ENCODE measurements around the gene AUP1.

The AUP1 gene

GRCh38 chr2:74553892-74554819, 24.6 kb upstream of the AUP1 start, which contains the start of the genes DOK1 and LOXL3:
Gene DOK1, plus strand, starts transcription at chr2:74554720. Its CDS starts 35 bp downstream, at chr2:74554755.
Gene LOXL3, minus strand, starts transcription at chr2:74553942. Its CDS starts 1,308 bp downstream, at chr2:74552634.
- peak; percentile 60 for DNase-seq (ENCODE audit: low spot score)
- no peak for TF ChIP-seq CTCF (conservative IDR thresholded peaks at IDR 0.05; ENCODE audit: low read depth)
- H3K27ac ChIP-seq = peak within 1 kb of the TSS; percentile 58
- POLR2A ChIA-PET (ENCODE audit: low non-redundant PET) = no interaction called here
- CTCF ChIA-PET = interaction anchor here (0.6 to 0.7 kb wide), 2 partner anchors 9 to 20 kb away, joined by 3 to 4 read pairs; no protein-coding TSS in a partner anchor

GRCh38 chr2:74552914-74553811, 23.7 kb upstream of the AUP1 start:
- CTCF ChIA-PET = interaction anchor here (0.6 to 0.7 kb wide), 2 partner anchors 8 to 1509 kb away, joined by 3 read pairs; no protein-coding TSS in a partner anchor
- DNase-seq (ENCODE audit: low spot score) = no peak
- TF ChIP-seq CTCF (conservative IDR thresholded peaks at IDR 0.05; ENCODE audit: low read depth) = no peak
- peak overlapping the region; percentile 58 for H3K27ac ChIP-seq
- POLR2A ChIA-PET (ENCODE audit: low non-redundant PET) = no interaction called here

- no peak for DNase-seq (ENCODE audit: low spot score)
- POLR2A ChIA-PET (ENCODE audit: low non-redundant PET) = interaction anchor here (0.6 kb wide), 1 partner anchor 11 kb away, joined by 4 read pairs; no protein-coding TSS in a partner anchor
These were observed 22.7 kb upstream of the AUP1 start for GRCh38 chr2:74551942-74552913.

GRCh38 chr2:74551530-74551929, 22.0 kb upstream of the AUP1 start:
- H3K27ac ChIP-seq = no peak overlapping the region
- CTCF ChIA-PET = interaction anchor here (0.5 to 0.7 kb wide), 2 partner anchors 44 to 424 kb away, joined by 4 to 8 read pairs; no protein-coding TSS in a partner anchor
- TF ChIP-seq CTCF (conservative IDR thresholded peaks at IDR 0.05; ENCODE audit: low read depth) = no peak
- no peak for DNase-seq (ENCODE audit: low spot score)
- POLR2A ChIA-PET (ENCODE audit: low non-redundant PET) = interaction anchor here (0.6 kb wide), 1 partner anchor 12 kb away, joined by 4 read pairs; no protein-coding TSS in a partner anchor

More at GRCh38 chr2:74551942-74552913, 22.7 kb upstream of the AUP1 start:
- CTCF ChIA-PET = interaction anchor here (0.5 to 0.7 kb wide), 3 partner anchors 43 to 1508 kb away, joined by 3 to 8 read pairs (median 4); no protein-coding TSS in a partner anchor
- no peak for TF ChIP-seq CTCF (conservative IDR thresholded peaks at IDR 0.05; ENCODE audit: low read depth)
- H3K27ac ChIP-seq = no peak overlapping the region

- TF ChIP-seq CTCF (conservative IDR thresholded peaks at IDR 0.05; ENCODE audit: low read depth) = no peak
- H3K27ac ChIP-seq = no peak overlapping the region
- ChIA-PET CTCF (no interaction called here), POLR2A (ENCODE audit: low non-redundant PET) (no interaction called here)
- no peak for DNase-seq (ENCODE audit: low spot score)
These were observed 20.7 kb upstream of the AUP1 start for GRCh38 chr2:74550231-74550630.

Measured in RWPE1 (cell line).